ENCODE measurements around the gene GRM8. TPM values are rescaled to one million over a fixed set of nuclear protein-coding genes. Genes with fewer than 3 reads are reported as not detected.

The GRM8 gene
- total and polyA plus RNA-seq, 9 of the 15 experiments (the other 6 are each of a cell fraction or from before 2014, with no cell fraction given), result 0.13 TPM; not detected in 7

DNA sequence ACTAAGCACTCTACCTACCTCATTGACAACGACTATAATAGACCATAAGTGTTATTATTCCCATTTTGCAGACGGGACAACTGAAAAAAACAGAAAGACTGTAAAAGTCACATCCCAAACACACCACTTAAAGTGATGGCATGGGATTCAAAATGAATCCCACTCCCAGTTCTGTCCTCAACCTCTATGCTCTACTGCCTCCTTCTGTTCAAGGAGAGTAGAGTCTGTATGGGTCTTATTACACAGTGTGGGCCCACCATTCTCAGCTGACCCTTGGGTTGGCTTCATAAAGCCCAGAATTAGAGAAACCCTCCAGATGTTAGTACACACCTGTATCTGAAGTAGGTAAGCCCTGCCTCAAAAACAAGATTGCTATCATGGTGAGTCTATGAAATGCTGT, 102.2 kb downstream of the GRM8 start:
- Histone ChIP-seq H3K4me1 (replicated peaks in 1 of 2; ENCODE audit: control insufficient read depth in 2 of 2, insufficient read depth in 2 of 2, low read length in 2 of 2) (no peaks in the 10 kb centered on the region), H3K9me1 (ENCODE audit: control insufficient read depth, insufficient read depth, low read length) (no peaks in the 10 kb centered on the region), H3K27me3 (ENCODE audit: control insufficient read depth in 2 of 2, insufficient read depth in 2 of 2, low read length in 2 of 2) (no peaks in the 10 kb centered on the region), H3K27ac (ENCODE audit: extremely low read depth, low read depth, low read length) (no peak overlapping the region), H2AFZ (ENCODE audit: low read depth, low read length) (no peak overlapping the region), H3K4me2 (ENCODE audit: insufficient read depth, low read length) (no peak overlapping the region), H3K79me2 (ENCODE audit: control insufficient read depth, insufficient read depth, low read length) (no peaks in the 10 kb centered on the region), H4K20me1 (replicated peaks; ENCODE audit: control insufficient read depth, insufficient read depth, low read length) (no peaks in the 10 kb centered on the region), H3K9me3 (replicated peaks; ENCODE audit: control insufficient read depth, insufficient read depth, low read depth, low read length) (no peaks in the 10 kb centered on the region), H3K9ac (ENCODE audit: insufficient read depth in 1 of 2, low read depth in 2 of 2, low read length in 2 of 2) (no peak overlapping the region), H3K36me3 (ENCODE audit: control insufficient read depth, insufficient read depth, low read length) (no peaks in the 10 kb centered on the region), H3K4me3 (no peak overlapping the region)
- ChIA-PET POLR2A (no interaction called here), CTCF (ENCODE audit: low intra/inter-chr PET ratio) (no interaction called here)
- DNase-seq (ENCODE audit: extremely low read depth in 1 of 4, low spot score in 3 of 4) (no peak), FAIRE-seq (no peak), ATAC-seq (no peak)
- intact Hi-C loops (cut with micrococcal nuclease), result no loop called here
- TF ChIP-seq ZNF507 (tag; conservative IDR thresholded peaks at IDR 0.05) (no peak), SOX6 (IDR thresholded peaks at IDR 0.05) (no peak), ZBED1 (IDR thresholded peaks at IDR 0.05) (no peak), TGIF2 (CRISPR knock-in tag; IDR thresholded peaks at IDR 0.05) (no peak), CREM (IDR thresholded peaks at IDR 0.05; ENCODE audit: low read depth) (no peak), KLF13 (tag; IDR thresholded peaks at IDR 0.05; ENCODE audit: borderline replicate concordance, low read depth) (no peak), ESRRB (CRISPR knock-in tag; IDR thresholded peaks at IDR 0.05; ENCODE audit: borderline replicate concordance) (no peak), SRSF1 (IDR thresholded peaks at IDR 0.05; ENCODE audit: low read depth, low read length) (no peak), TSC22D4 (tag; IDR thresholded peaks at IDR 0.05) (no peak), ZBTB1 (CRISPR knock-in tag; IDR thresholded peaks at IDR 0.05; ENCODE audit: borderline replicate concordance, low read depth) (no peak), ASH1L (IDR thresholded peaks at IDR 0.05; ENCODE audit: borderline replicate concordance, low read depth, partially characterized antibody) (no peak), HNRNPUL1 (IDR thresholded peaks at IDR 0.05; ENCODE audit: low read length) (no peak), FOXJ3 (CRISPR knock-in tag; IDR thresholded peaks at IDR 0.05) (no peak), YBX1 (IDR thresholded peaks at IDR 0.05) (no peak), ZNF165 (CRISPR knock-in tag; IDR thresholded peaks at IDR 0.05; ENCODE audit: borderline replicate concordance) (no peak), TFAP4 (CRISPR knock-in tag; IDR thresholded peaks at IDR 0.05; ENCODE audit: borderline replicate concordance) (no peak), ZNF197 (CRISPR knock-in tag; IDR thresholded peaks at IDR 0.05; ENCODE audit: low read depth) (no peak), NR4A1 (CRISPR knock-in tag; IDR thresholded peaks at IDR 0.05) (no peak), NR4A1 (tag; IDR thresholded peaks at IDR 0.05) (no peak), ZNF174 (CRISPR knock-in tag; IDR thresholded peaks at IDR 0.05) (no peak)
- in situ Hi-C loops (cut with MboI), result no loop called here
- WGBS (ENCODE audit: insufficient coverage, low coverage, missing lambda C conversion rate), result 0% methylated on average over 2 of the region's 2 CpGs
- no TSS peak for BruUV-seq (replicated peaks)

All from K562 (cell line).